Pancreas (tissue), 10 donors: ENCODE results near the gene LRP5. TPM values are rescaled to one million over a fixed set of nuclear protein-coding genes. Genes with fewer than 3 reads are reported as not detected.
"Not testable (repeated sequence)": the region's sequence is repeated elsewhere in the genome, so short reads cannot be mapped to it uniquely, and the experiment has no call there.

Experiments
- ATAC-seq, 4 donors: fragments of 200-7000 bp; cut with Tn5 transposase; one replicate each; pipeline versions ENCODE4 v1.8.0 to v1.9.1; 2020; ENCODE audit warnings: mild to moderate bottlenecking in 4 of 4, moderate library complexity in 4 of 4
- DNase-seq, 6 donors: peaks; one replicate each; pipeline ENCODE4 v3.0.0-alpha.2; 2020
- FAIRE-seq: peaks from 2 replicates; lab custom pipeline; 2012; peaks lifted over from hg19 to GRCh38; lab: Jason Lieb, UNC
- H3K27ac ChIP-seq, 4 donors: fragments of 200-600 bp; sonication (generic); 1 replicate in 3 of 4; 2 replicates in 1 of 4; pipeline versions ENCODE4 v1.5.0 to v1.8.0; 2020
- H3K27me3 ChIP-seq, 4 donors: fragments of 200-600 bp; one replicate each; pipeline ENCODE4 v1.8.0; 2021
- H3K36me3 ChIP-seq, 3 donors: fragments of 200-600 bp; sonication (generic) in 1 of 3; one replicate each; pipeline versions ENCODE4 v1.5.0 to v1.8.0; 2020 to 2021
- H3K4me1 ChIP-seq, 3 donors: fragments of 200-600 bp; one replicate each; pipeline ENCODE4 v1.8.0; 2021
- H3K4me3 ChIP-seq, 4 donors: fragments of 200-600 bp; sonication (generic) in 2 of 4; one replicate each; pipeline versions ENCODE4 v1.5.0 to v1.8.0; 2020 to 2021
- H3K9me3 ChIP-seq, 4 donors: fragments of 200-600 bp; one replicate each; pipeline ENCODE4 v1.8.0; 2021
- WGBS, 2 donors: extraction: QIAGEN DNeasy Blood & Tissue Kit; methylation state at CpG; one replicate each; pipeline ENCODE4 v1.1.7; 2013; 5-methylcytosine and 5-hydroxymethylcytosine counted together
- intact Hi-C, 3 donors: fragments of 100-400 bp; cut with DNase I; formaldehyde crosslinking; loops; one replicate each; pipeline versions ENCODE4 v1.11.1 to v1.14.2; 2022
- polyA plus RNA-seq, 2 donors: library from polyadenylated mRNA; stranded (reverse); fragments of 200-250 nt; gene quantifications; one replicate each; pipeline ENCODE4 v1.2.3, GENCODE V29; 2013
- total RNA-seq, 6 donors: library from RNA; stranded (reverse); fragmentation: NEBNext Ultra II Directional in 4 of 6; extraction: Animal tissue kit (Norgen Biotek cat#: 25700) in 4 of 6; gene quantifications; one replicate each; pipeline versions ENCODE4 v1.2.1 to v1.2.4, GENCODE V29; 2021 to 2023
- TF ChIP-seq, protein P1 (sequence below), 4 donors: fragments of 200-600 bp; sonication (generic) in 3 of 4; IDR thresholded peaks; one replicate each; pipeline versions ENCODE4 v1.5.0 to v1.8.0; 2021; ENCODE audit warnings: antibody characterized with exemption in 4 of 4
- donor health status: healthy with polysubstance abuse.
- donor health status: DM: no; HTN: no; CAD: no; lungs with moderate emphysema.
- donor health status: DM: no; HTN: no; CAD: no.
- donor health status: control.
- donor health status: control.
- donor health status: Bipolar disorder and iron deficiency.
- donor health status: DM: yes; HTN: yes; CAD: no.
- donor health status: DM: no; HTN: no; CAD: no.
- donor health status: DM: no; HTN: no; CAD: no.
- donor health status: DM: yes; HTN: yes; CAD: no.

Gene LRP5
- total and polyA plus RNA-seq, 8 donors = 27.4 to 62.8 (median 32.5) TPM

DNA sequence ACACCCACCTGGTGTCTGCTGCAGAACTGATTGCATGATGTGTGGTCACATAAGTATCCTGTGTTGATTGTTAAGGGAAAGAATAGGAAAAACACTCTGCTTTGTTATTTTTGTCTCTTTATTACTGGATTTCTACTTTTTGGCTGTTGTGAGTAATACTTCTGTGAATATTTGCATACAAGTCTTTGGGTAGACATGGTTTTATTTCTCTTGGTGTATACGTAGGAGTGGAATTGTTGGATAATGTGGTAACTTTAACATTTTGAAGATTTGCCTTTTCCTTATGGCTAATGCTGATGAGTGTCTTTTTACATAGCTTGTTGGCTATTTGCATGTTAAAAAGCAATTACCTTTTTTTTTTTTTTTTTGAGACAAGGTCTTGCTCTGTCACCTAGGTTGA, 161.3 kb downstream of the LRP5 start:
- no peak for ATAC-seq
- Histone ChIP-seq H3K4me3 (no peak overlapping the region), H3K27me3 (no peaks in the 10 kb centered on the region), H3K27ac (no peak overlapping the region), H3K4me1 (peaks cover 15 to 21% (median 18%) of the 10 kb centered on the region in 3 donors), H3K9me3 (no peaks in the 10 kb centered on the region), H3K36me3 (no peaks in the 10 kb centered on the region)
- 86 to 96% methylated on average over 1 of the region's 1 CpG for WGBS, 2 donors
- TF ChIP-seq, protein P1, sequence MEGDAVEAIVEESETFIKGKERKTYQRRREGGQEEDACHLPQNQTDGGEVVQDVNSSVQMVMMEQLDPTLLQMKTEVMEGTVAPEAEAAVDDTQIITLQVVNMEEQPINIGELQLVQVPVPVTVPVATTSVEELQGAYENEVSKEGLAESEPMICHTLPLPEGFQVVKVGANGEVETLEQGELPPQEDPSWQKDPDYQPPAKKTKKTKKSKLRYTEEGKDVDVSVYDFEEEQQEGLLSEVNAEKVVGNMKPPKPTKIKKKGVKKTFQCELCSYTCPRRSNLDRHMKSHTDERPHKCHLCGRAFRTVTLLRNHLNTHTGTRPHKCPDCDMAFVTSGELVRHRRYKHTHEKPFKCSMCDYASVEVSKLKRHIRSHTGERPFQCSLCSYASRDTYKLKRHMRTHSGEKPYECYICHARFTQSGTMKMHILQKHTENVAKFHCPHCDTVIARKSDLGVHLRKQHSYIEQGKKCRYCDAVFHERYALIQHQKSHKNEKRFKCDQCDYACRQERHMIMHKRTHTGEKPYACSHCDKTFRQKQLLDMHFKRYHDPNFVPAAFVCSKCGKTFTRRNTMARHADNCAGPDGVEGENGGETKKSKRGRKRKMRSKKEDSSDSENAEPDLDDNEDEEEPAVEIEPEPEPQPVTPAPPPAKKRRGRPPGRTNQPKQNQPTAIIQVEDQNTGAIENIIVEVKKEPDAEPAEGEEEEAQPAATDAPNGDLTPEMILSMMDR (IDR thresholded peaks at IDR 0.05) = no peak
- no peak for FAIRE-seq
- intact Hi-C loops = no loop called here
- no peak for DNase-seq

DNA sequence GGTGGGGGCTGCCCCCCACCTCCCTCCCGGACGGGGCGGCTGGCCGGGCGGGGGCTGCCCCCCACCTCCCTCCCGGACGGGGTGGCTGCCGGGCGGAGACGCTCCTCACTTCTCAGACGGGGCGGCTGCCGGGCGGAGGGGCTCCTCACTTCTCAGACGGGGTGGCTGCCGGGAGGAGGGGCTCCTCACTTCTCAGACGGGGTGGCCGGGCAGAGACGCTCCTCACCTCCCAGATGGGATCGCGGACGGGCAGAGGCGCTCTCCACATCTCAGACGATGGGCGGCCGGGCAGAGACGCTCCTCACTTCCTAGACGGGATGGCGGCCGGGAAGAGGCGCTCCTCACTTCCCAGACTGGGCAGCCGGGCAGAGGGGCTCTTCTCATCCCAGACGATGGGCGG, 163.2 kb downstream of the LRP5 start:
- WGBS, 2 donors = 92 to 97% methylated on average over 19 to 34 of the region's 34 CpGs
- H3K27me3 ChIP-seq, H3K9me3 ChIP-seq, FAIRE-seq, intact Hi-C loops, H3K36me3 ChIP-seq, H3K4me3 ChIP-seq, ATAC-seq, H3K27ac ChIP-seq, DNase-seq: not testable (repeated sequence)
- H3K4me1 ChIP-seq = peaks cover 10 to 13% (median 11%) of the 10 kb centered on the region in 3 donors

DNA sequence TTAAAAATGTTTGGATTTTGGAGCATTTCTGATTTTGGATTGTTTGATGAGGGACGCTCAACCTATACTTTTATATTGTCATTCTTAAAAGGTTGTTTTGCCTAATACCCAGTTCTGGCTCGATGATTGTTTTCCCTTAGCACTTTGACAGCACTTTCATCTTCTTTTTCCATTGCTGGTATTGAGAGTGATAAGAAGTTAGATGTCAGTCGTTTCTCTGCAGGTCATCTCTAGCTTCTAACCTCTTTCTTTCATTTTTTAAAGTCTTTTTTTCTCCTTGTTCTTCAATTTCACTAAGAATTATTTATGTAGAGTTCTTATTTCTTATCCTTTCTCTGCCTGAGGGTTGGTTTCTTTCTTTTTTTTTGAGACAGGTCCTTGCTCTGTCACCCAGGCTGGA, 167.0 kb downstream of the LRP5 start:
- FAIRE-seq (no peak), DNase-seq (no peak), ATAC-seq (no peak)
- no peak overlapping the region for H3K4me3 ChIP-seq
- H3K9me3 ChIP-seq = no peaks in the 10 kb centered on the region
- intact Hi-C loops = no loop called here
- H3K27me3 ChIP-seq = no peaks in the 10 kb centered on the region
- H3K36me3 ChIP-seq = no peaks in the 10 kb centered on the region
- no peak overlapping the region for H3K27ac ChIP-seq
- H3K4me1 ChIP-seq = peaks cover 15 to 18% (median 16%) of the 10 kb centered on the region in 3 donors
- WGBS, 2 donors = 77 to 79% methylated on average over 3 of the region's 3 CpGs
- TF ChIP-seq, protein P1 (IDR thresholded peaks at IDR 0.05) = no peak

DNA sequence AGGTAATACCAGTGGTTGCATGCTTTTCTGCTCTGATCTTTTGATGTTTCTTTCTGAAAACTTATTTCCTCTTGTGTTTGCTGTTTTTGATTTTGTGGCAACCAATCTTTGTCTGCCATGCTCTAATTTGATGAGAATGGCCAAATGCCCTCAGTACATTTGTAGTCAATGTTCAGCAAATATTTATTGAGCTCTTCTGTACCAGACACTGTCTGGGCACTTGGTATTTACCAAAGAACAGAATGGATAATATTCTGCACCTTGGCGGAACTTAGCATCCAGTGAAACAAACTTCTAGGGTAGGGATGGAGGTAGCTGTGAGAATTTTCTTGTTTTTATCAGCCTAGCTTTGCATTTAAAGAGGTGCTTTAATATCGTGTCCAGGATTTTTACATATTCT, 167.8 kb downstream of the LRP5 start:
- Histone ChIP-seq H3K4me1 (peaks cover 11 to 17% (median 16%) of the 10 kb centered on the region in 3 donors), H3K4me3 (no peak overlapping the region), H3K27ac (no peak overlapping the region), H3K9me3 (no peaks in the 10 kb centered on the region), H3K36me3 (no peaks in the 10 kb centered on the region), H3K27me3 (no peaks in the 10 kb centered on the region)
- WGBS, 2 donors = 61 to 63% methylated on average over 2 of the region's 2 CpGs
- FAIRE-seq = no peak
- TF ChIP-seq, protein P1 (IDR thresholded peaks at IDR 0.05) = no peak
- no peak for ATAC-seq
- intact Hi-C loops = no loop called here
- DNase-seq = no peak

DNA sequence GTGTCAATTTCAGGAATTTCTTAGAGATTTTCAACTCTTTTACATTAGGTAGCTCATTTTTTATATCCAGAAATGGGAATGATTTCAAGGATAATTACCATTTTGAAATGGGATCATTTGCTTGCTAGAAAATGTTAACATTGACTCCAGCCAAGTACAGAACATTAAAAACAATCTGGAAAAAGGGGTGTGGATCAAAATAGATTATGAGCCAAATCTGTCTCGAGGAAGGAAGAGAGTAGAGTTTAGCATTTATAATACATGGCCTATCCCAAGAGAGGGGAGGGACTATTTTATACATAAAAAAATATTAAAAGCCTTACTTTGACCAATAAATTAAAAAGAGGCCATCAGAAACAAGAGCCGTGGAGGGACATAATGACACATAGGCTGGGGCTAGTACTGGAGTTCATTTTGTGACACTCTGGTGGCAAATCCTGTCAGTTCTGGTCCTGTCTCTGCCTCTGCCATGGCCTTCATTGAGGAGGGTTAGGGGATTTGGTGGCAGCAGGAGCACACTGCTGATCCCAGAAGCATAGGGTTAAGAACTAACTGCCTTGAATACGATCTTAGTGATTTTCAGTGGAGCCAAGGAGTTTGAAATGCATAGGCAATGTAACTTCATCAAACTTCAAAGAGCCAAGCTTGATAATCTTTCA, 168.6 kb downstream of the LRP5 start:
- H3K9me3 ChIP-seq = no peaks in the 10 kb centered on the region
- H3K27me3 ChIP-seq = no peaks in the 10 kb centered on the region
- peaks cover 11 to 17% (median 16%) of the 10 kb centered on the region in 3 donors for H3K4me1 ChIP-seq
- 32 to 33% methylated on average over 3 of the region's 3 CpGs for WGBS, 2 donors
- intact Hi-C loops = no loop called here
- TF ChIP-seq, protein P1 (IDR thresholded peaks at IDR 0.05) = no peak
- FAIRE-seq = no peak
- H3K4me3 ChIP-seq = no peak overlapping the region
- H3K36me3 ChIP-seq = no peaks in the 10 kb centered on the region
- peak in 3 of 4 donors; percentile 12 to 48 (median 26) for ATAC-seq
- DNase-seq = no peak
- H3K27ac ChIP-seq = peak overlapping the region in 1 of 4 donors; percentile 25
